Measurements from ENCODE around the gene ADRM1. TPM values are rescaled to one million over a fixed set of nuclear protein-coding genes. Genes with fewer than 3 reads are reported as not detected.

The ADRM1 gene
- total and polyA plus RNA-seq, 10 of the 15 experiments (the other 5 are each of a cell fraction or from before 2014, with no cell fraction given): 3.4 to 213 (median 95.9) TPM

DNA sequence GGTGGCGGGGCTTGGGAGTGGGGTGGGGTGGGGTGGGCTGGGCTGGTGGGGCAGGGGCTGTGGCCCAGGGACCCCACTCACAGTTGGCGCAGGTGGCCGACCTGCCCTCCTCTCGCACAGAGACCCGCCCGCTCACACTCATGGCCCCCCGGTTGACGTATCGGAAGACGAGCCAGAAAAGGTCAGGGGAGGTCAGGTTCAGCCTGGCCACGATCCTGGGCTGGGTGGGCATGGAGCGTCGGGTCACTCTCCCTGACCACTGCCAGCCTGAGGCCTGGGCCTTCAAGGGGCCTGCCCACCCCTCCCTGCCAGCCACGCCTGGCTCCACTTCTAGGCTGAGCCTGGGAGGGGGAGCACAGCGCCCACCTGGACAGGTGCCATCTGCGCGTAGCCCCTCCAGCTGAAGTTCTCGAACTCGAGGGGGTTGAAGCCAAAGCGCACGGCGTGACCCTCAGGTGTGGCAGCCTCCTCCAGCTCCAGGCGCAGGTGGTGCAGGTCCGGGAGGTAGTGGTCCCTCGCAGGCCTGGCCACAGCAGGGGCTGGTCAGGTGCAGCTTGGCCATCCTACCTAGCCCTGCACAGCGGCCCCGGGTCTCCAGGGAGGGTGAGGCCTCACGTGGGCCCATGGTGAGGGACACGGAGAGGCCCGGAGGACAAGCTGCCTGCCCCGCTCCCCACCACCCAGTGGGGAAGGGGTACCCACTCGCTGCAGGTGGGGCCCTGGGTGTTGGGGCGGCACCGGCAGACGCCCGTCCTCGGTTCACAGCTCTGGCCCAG lies 31.2 kb downstream of the ADRM1 start (continued):
- TF ChIP-seq BMI1 (IDR thresholded peaks at IDR 0.05; ENCODE audit: borderline replicate concordance): no peak

- Histone ChIP-seq H3K4me1 (ENCODE audit: control insufficient read depth, insufficient read depth, low read length) (peaks cover 29% of the 10 kb centered on the region), H3K36me3 (ENCODE audit: control insufficient read depth in 2 of 2, insufficient read depth in 2 of 2, low read length in 1 of 2) (no peaks in the 10 kb centered on the region), H3K4me2 (ENCODE audit: control insufficient read depth, insufficient read depth) (no peak overlapping the region), H3K27me3 (replicated peaks in 1 of 2; ENCODE audit: control insufficient read depth in 2 of 2, insufficient read depth in 2 of 2, low read length in 1 of 2) (no peaks in the 10 kb centered on the region), H3K9me3 (replicated peaks; ENCODE audit: control insufficient read depth, insufficient read depth, low read length) (no peaks in the 10 kb centered on the region), H3K4me3 (no peak overlapping the region), H4K20me1 (ENCODE audit: control insufficient read depth, insufficient read depth) (no peaks in the 10 kb centered on the region), H3K79me2 (ENCODE audit: control insufficient read depth, insufficient read depth, low read length) (no peaks in the 10 kb centered on the region), H3K9ac (ENCODE audit: control insufficient read depth, insufficient read depth, low read length) (no peak overlapping the region), H2AFZ (ENCODE audit: control insufficient read depth, low read depth, low read length) (no peak overlapping the region), H3K27ac (ENCODE audit: control insufficient read depth, insufficient read depth) (no peak overlapping the region)
- no peak for TF ChIP-seq POLR2A (IDR thresholded peaks at IDR 0.05; ENCODE audit: low read depth, low read length)
- no peak for TF ChIP-seq SUPT20H (IDR thresholded peaks at IDR 0.05; ENCODE audit: borderline replicate concordance, control insufficient read depth, low read depth, low read length)
- TF ChIP-seq HSF1 (IDR thresholded peaks at IDR 0.05; ENCODE audit: low read depth, low read length): no peak
- no peak for TF ChIP-seq GABPA (IDR thresholded peaks at IDR 0.05; ENCODE audit: low read depth)
- TF ChIP-seq CEBPB (IDR thresholded peaks at IDR 0.05; ENCODE audit: borderline replicate concordance in 1 of 2, low read depth in 2 of 2, low read length in 2 of 2): no peak
- no peak for TF ChIP-seq RAD51 (IDR thresholded peaks at IDR 0.05)
- TF ChIP-seq TCF3 (IDR thresholded peaks at IDR 0.05; ENCODE audit: borderline replicate concordance, insufficient read depth, low read depth, low read length): no peak
- TF ChIP-seq ZBTB11 (CRISPR knock-in tag; IDR thresholded peaks at IDR 0.05): no peak
- no peak for TF ChIP-seq RELA (IDR thresholded peaks at IDR 0.05; ENCODE audit: borderline replicate concordance, partially characterized antibody)
- TF ChIP-seq SIN3A (IDR thresholded peaks at IDR 0.05; ENCODE audit: low read depth, low read length): no peak
- no peak for TF ChIP-seq CHD4 (IDR thresholded peaks at IDR 0.05)
- TF ChIP-seq, protein P1, sequence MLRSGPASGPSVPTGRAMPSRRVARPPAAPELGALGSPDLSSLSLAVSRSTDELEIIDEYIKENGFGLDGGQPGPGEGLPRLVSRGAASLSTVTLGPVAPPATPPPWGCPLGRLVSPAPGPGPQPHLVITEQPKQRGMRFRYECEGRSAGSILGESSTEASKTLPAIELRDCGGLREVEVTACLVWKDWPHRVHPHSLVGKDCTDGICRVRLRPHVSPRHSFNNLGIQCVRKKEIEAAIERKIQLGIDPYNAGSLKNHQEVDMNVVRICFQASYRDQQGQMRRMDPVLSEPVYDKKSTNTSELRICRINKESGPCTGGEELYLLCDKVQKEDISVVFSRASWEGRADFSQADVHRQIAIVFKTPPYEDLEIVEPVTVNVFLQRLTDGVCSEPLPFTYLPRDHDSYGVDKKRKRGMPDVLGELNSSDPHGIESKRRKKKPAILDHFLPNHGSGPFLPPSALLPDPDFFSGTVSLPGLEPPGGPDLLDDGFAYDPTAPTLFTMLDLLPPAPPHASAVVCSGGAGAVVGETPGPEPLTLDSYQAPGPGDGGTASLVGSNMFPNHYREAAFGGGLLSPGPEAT (IDR thresholded peaks at IDR 0.05; ENCODE audit: low read depth): no peak
- TF ChIP-seq POLR2AphosphoS5 (IDR thresholded peaks at IDR 0.05; ENCODE audit: low read length): no peak
- no peak for TF ChIP-seq MYC (IDR thresholded peaks at IDR 0.05; ENCODE audit: insufficient read depth, insufficient read length, insufficient replicate concordance, low read length, severe bottlenecking)
- TF ChIP-seq FOXK2 (IDR thresholded peaks at IDR 0.05): no peak
- TF ChIP-seq CREB1 (IDR thresholded peaks at IDR 0.05; ENCODE audit: low read depth): no peak
- no TSS peak for BruUV-seq (replicated peaks)
- DNase-seq (ENCODE audit: low read depth, low spot score) (no peak), ATAC-seq (no peak), FAIRE-seq (no peak)
- ChIA-PET CTCF (no interaction called here), POLR2A (no interaction called here), RAD21 (ENCODE audit: unreplicated experiment) (no interaction called here), SMC1A (ENCODE audit: uncharacterized antibody, unreplicated experiment) (no interaction called here)
- intact Hi-C loops (cut with micrococcal nuclease; ENCODE audit: unreplicated experiment) (no loop called here), in situ Hi-C loops (cut with MboI) (no loop called here)
- 77% methylated on average over 11 of the region's 13 CpGs for WGBS (ENCODE audit: insufficient coverage, insufficient replicate concordance, low lambda C conversion rate, missing lambda C conversion rate)
These were observed 32.1 kb downstream of the ADRM1 start for GRCh38 chr20:62334881-62335280.
